Kidney glomerular epithelial cell (primary cell): ENCODE data around the gene GALNT12.

Source experiments
- DNase-seq: peaks from one replicate; lab custom pipeline; 2025; lab: John Stamatoyannopoulos, UW

Gene GALNT12

GRCh38 chr9:98880311-98881015 is 73.0 kb downstream of the GALNT12 start:
- no peak for DNase-seq

GRCh38 chr9:98881356-98881755 is 73.9 kb downstream of the GALNT12 start:
- no peak for DNase-seq

GRCh38 chr9:98881836-98882568 is 74.5 kb downstream of the GALNT12 start:
- no peak for DNase-seq

- DNase-seq, result no peak
These were observed 75.1 kb downstream of the GALNT12 start for GRCh38 chr9:98882569-98882923.

GRCh38 chr9:98883276-98883675 is 75.8 kb downstream of the GALNT12 start:
- no peak for DNase-seq

GRCh38 chr9:98884849-98885248 is 77.4 kb downstream of the GALNT12 start:
- no peak for DNase-seq

GRCh38 chr9:98885575-98886295 is 78.3 kb downstream of the GALNT12 start:
- no peak for DNase-seq

- no peak for DNase-seq
These were observed 79.3 kb downstream of the GALNT12 start for GRCh38 chr9:98886691-98887229.

- no peak for DNase-seq
These were observed 80.5 kb downstream of the GALNT12 start for GRCh38 chr9:98887918-98888510.

- DNase-seq, result no peak
These were observed 81.4 kb downstream of the GALNT12 start for GRCh38 chr9:98888801-98889421.

- DNase-seq, result no peak
These were observed 82.8 kb downstream of the GALNT12 start for GRCh38 chr9:98890256-98890655.

GRCh38 chr9:98892288-98892687 is 84.8 kb downstream of the GALNT12 start:
- DNase-seq, result no peak

- DNase-seq, result no peak
These were observed 85.2 kb downstream of the GALNT12 start for GRCh38 chr9:98892690-98893089.

GRCh38 chr9:98894171-98894570 is 86.7 kb downstream of the GALNT12 start:
- DNase-seq, result no peak

GRCh38 chr9:98894761-98895160 is 87.3 kb downstream of the GALNT12 start:
- no peak for DNase-seq

- no peak for DNase-seq
These were observed 89.2 kb downstream of the GALNT12 start for GRCh38 chr9:98896632-98897031.

- DNase-seq, result no peak
These were observed 90.3 kb downstream of the GALNT12 start for GRCh38 chr9:98897745-98898144.

GRCh38 chr9:98899408-98900056 is 92.1 kb downstream of the GALNT12 start:
- peak; percentile 35 for DNase-seq
